WERI-Rb-1 (cell line): ENCODE results near the gene ARHGAP29.

ENCODE experiments used
- DNase-seq: peaks from one replicate; pipeline ENCODE4 v3.0.0-alpha.2; 2020
- H3K27ac ChIP-seq: fragments of 250-450 bp; sonication (Bioruptor Pico); 2 replicates; pipeline ENCODE4 v1.5.1; 2020; ENCODE audit warnings: mild to moderate bottlenecking, moderate library complexity
- H3K27me3 ChIP-seq: fragments of 250-450 bp; sonication (Bioruptor Pico); 2 replicates; pipeline ENCODE4 v1.5.1; 2021; ENCODE audit warnings: mild to moderate bottlenecking, low read depth, moderate library complexity; ENCODE audit not compliant: insufficient read depth, severe bottlenecking
- H3K36me3 ChIP-seq: fragments of 250-450 bp; sonication (Bioruptor Pico); 2 replicates; pipeline ENCODE4 v1.5.1; 2020; ENCODE audit warnings: mild to moderate bottlenecking, moderate library complexity
- H3K4me3 ChIP-seq: 2 replicates; pipeline ENCODE4 v1.5.1; 2011; ENCODE audit warnings: low read depth, mild to moderate bottlenecking, control low read depth, low read length
- H3K9me3 ChIP-seq: fragments of 250-450 bp; sonication (Bioruptor Pico); 2 replicates; pipeline ENCODE4 v1.5.1; 2021; ENCODE audit warnings: mild to moderate bottlenecking, moderate library complexity; ENCODE audit not compliant: severe bottlenecking
- TF ChIP-seq, protein P1 (sequence below): IDR thresholded peaks from 2 replicates; pipeline ENCODE4 v1.5.1; 2011; ENCODE audit warnings: low read depth, mild to moderate bottlenecking, control low read depth, inconsistent platforms, low read length

Gene ARHGAP29

DNA sequence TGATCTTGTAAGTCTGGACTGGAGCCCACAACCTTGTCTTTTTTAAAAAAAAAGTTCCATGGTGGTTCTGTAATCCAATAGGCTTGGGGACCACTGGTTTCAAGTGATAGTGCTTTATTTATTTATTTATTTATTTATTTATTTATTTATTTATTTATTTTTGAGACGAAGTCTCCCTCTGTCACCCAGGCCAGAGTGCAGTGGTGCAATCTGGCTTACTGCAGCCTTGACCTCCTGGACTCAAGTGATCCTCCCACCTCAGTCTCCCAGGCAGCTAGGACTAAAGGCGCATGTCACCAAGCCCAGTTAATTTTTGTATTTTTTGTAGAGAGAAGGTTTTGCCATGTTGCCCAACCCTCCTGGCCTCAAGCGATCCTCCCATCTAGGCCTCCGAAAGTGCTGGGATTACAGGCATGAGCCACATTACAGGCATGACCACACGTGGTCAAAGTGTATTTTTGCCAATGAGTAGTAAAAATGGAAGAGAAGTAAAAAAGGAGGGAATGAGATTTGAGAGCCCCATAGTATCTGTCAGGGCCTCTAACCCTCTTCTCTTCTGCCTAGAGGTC lies 44.8 kb upstream of the ARHGAP29 start:
- Histone ChIP-seq H3K36me3 (no peaks in the 10 kb centered on the region), H3K9me3 (no peaks in the 10 kb centered on the region), H3K4me3 (no peak overlapping the region), H3K27me3 (no peaks in the 10 kb centered on the region), H3K27ac (no peak overlapping the region)
- TF ChIP-seq, protein P1, sequence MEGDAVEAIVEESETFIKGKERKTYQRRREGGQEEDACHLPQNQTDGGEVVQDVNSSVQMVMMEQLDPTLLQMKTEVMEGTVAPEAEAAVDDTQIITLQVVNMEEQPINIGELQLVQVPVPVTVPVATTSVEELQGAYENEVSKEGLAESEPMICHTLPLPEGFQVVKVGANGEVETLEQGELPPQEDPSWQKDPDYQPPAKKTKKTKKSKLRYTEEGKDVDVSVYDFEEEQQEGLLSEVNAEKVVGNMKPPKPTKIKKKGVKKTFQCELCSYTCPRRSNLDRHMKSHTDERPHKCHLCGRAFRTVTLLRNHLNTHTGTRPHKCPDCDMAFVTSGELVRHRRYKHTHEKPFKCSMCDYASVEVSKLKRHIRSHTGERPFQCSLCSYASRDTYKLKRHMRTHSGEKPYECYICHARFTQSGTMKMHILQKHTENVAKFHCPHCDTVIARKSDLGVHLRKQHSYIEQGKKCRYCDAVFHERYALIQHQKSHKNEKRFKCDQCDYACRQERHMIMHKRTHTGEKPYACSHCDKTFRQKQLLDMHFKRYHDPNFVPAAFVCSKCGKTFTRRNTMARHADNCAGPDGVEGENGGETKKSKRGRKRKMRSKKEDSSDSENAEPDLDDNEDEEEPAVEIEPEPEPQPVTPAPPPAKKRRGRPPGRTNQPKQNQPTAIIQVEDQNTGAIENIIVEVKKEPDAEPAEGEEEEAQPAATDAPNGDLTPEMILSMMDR, result no peak
- DNase-seq, result no peak

DNA sequence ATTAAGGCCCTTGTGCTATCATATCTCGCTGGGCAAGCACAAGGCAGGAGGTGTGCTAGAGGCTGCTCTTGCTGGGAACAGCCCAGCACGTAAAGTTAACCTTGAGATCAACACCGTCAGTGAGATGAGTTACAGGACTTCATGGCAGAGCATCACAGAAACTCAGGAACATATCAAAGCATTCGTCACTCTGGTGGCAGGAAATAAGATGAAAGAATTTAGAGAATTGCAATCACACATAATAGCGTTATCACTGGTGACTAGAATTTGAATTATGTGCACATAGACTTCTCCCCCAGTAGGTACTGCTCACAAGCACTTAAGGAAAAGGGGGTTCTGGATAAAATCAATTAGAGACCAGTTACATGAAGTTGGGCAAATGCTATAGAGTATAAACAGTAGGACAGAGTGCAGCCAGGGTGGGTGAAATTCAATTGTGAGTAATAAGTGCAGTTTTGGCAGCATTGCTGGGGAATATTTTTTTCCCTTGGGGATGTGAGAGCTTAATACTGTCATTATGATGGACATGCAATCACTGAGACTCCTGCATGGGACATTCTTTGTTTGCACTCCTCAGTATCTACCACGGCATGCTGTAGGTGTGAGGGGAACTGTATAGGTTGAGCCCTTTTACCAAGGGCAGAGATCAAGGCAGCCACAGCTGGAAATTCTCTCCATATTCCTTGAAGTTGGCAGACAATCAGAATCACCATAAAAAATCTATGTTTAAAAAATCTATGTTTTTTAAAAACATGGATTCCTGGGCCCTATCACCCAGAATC lies 44.2 kb upstream of the ARHGAP29 start:
- H3K27ac ChIP-seq, result no peak overlapping the region
- no peaks in the 10 kb centered on the region for H3K27me3 ChIP-seq
- H3K36me3 ChIP-seq, result no peaks in the 10 kb centered on the region
- TF ChIP-seq, protein P1, result no peak
- no peak overlapping the region for H3K4me3 ChIP-seq
- no peak for DNase-seq
- H3K9me3 ChIP-seq, result no peaks in the 10 kb centered on the region

GRCh38 chr1:94280541-94280940 lies 43.2 kb upstream of the ARHGAP29 start:
- TF ChIP-seq, protein P1, result no peak
- no peaks in the 10 kb centered on the region for H3K27me3 ChIP-seq
- DNase-seq, result no peak
- H3K4me3 ChIP-seq, result no peak overlapping the region
- H3K27ac ChIP-seq, result no peak overlapping the region
- no peaks in the 10 kb centered on the region for H3K36me3 ChIP-seq
- H3K9me3 ChIP-seq, result no peaks in the 10 kb centered on the region

- TF ChIP-seq, protein P1, result no peak
- H3K36me3 ChIP-seq, result no peaks in the 10 kb centered on the region
- H3K9me3 ChIP-seq, result no peaks in the 10 kb centered on the region
- DNase-seq, result no peak
- no peak overlapping the region for H3K27ac ChIP-seq
- H3K4me3 ChIP-seq, result no peak overlapping the region
- H3K27me3 ChIP-seq, result no peaks in the 10 kb centered on the region
These were observed 42.1 kb upstream of the ARHGAP29 start for GRCh38 chr1:94279462-94279861.

GRCh38 chr1:94279038-94279437 lies 41.7 kb upstream of the ARHGAP29 start:
- Histone ChIP-seq H3K36me3 (no peaks in the 10 kb centered on the region), H3K9me3 (no peaks in the 10 kb centered on the region), H3K27me3 (no peaks in the 10 kb centered on the region), H3K27ac (no peak overlapping the region), H3K4me3 (no peak overlapping the region)
- no peak for DNase-seq
- TF ChIP-seq, protein P1, result no peak
